ENCODE results near the gene MRPS6.

Gene MRPS6

DNA sequence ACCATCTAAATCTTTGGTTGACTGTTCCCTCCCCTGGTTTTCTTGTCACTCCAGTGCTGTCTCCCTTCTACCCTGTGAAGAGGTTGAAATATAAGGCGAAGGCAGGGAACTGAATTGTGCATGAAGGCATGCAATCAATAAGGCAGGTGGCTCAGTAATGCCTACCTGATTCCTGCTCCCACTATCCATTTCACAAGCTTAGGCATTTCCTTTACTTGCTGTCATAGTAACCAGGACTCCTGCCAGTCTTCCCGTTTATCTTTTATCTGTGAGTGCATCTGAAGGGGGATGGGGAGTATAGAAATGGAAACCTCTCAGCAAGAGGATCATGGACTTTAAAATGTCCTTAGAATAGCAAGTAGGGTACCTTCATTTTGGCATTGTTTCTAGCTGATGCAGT is 40.5 kb downstream of the MRPS6 start:
- Histone ChIP-seq H3K27me3 (ENCODE audit: control insufficient read depth, insufficient read depth, low read length) (no peaks in the 10 kb centered on the region), H3K4me3 (ENCODE audit: low read length) (no peak overlapping the region), H3K4me1 (ENCODE audit: control insufficient read depth, insufficient read depth, low read length) (peaks cover 3% of the 10 kb centered on the region), H3K27ac (ENCODE audit: low read length) (no peak overlapping the region), H3K9me3 (ENCODE audit: control insufficient read depth, insufficient read depth, low read length) (no peaks in the 10 kb centered on the region), H3K36me3 (ENCODE audit: control insufficient read depth, insufficient read depth, low read length) (no peaks in the 10 kb centered on the region)
- no peak for DNase-seq (ENCODE audit: low read depth, low spot score)
- WGBS (ENCODE audit: insufficient coverage, insufficient read length), result no CpG with 5 or more reads among the region's 2 CpGs

DNA sequence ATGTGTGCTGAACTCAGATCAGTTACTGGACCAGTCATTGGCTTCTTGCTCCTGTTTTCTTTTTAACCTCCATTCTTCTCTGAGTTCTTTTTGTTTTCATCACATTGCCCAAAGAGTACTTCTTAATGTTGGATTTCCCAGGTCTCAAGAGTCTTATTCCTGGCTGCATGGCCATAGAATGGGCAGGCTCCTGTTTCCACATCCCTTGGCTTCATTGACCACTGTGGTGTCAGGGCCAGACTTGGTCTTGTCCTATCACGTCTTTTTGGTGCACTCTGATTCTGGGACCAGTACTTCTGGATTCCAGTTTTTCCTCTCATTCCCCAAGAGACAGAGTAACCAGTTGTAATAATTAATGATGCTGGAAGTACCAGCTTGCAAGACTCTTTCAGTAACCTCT is 41.8 kb downstream of the MRPS6 start:
- WGBS (ENCODE audit: insufficient coverage, insufficient read length), result no CpG with 5 or more reads among the region's 1 CpG
- no peaks in the 10 kb centered on the region for H3K36me3 ChIP-seq (ENCODE audit: control insufficient read depth, insufficient read depth, low read length)

DNA sequence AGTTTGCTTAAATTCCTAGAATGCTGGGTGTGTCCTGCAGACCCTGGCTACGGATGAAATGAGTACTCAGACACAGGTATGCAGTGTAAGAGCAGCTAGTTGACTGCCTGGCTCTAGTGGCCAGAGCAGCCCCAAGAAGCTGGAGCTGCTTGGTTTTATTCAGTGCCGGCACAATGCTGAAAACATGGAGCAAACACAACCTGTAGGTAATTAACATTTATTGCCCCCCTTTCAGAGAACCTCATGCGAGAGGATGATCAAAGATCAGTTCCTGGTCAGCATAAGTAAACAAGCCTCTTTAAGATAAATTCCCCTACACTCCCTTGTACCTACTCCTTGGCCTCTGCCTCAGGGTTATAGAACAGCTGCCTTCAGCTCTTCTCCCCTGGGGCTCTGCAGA is 43.2 kb downstream of the MRPS6 start:
- H3K27me3 ChIP-seq (ENCODE audit: control insufficient read depth, insufficient read depth, low read length), result no peaks in the 10 kb centered on the region

More for the DNA sequence above, 41.8 kb downstream of the MRPS6 start:
- peaks cover 3% of the 10 kb centered on the region for H3K4me1 ChIP-seq (ENCODE audit: control insufficient read depth, insufficient read depth, low read length)
- H3K27ac ChIP-seq (ENCODE audit: low read length), result no peak overlapping the region
- H3K27me3 ChIP-seq (ENCODE audit: control insufficient read depth, insufficient read depth, low read length), result no peaks in the 10 kb centered on the region
- H3K9me3 ChIP-seq (ENCODE audit: control insufficient read depth, insufficient read depth, low read length), result no peaks in the 10 kb centered on the region
- no peak for DNase-seq (ENCODE audit: low read depth, low spot score)
- no peak overlapping the region for H3K4me3 ChIP-seq (ENCODE audit: low read length)

DNA sequence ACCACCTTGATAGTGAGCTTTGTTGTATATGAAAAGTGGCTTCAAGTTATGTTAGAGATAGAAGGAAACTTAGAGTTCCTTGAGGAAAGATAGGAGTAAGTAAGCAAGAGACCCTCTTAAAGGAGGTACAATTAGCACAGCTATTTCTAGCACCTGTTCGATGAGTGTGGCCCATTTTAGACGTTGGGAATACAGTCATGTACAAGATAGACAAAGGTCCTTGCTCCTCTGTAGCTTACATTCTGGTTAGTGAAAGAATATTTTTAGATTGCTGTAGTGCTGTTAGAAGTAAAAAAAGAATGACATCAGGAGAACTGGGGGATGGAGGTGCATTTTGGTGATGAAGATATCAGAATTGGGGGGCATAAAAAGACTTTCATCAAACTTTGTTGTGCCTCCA is 47.5 kb downstream of the MRPS6 start:
- Histone ChIP-seq H3K36me3 (ENCODE audit: control insufficient read depth, insufficient read depth, low read length) (no peaks in the 10 kb centered on the region), H3K27ac (ENCODE audit: low read length) (no peak overlapping the region), H3K9me3 (ENCODE audit: control insufficient read depth, insufficient read depth, low read length) (no peaks in the 10 kb centered on the region), H3K4me1 (ENCODE audit: control insufficient read depth, insufficient read depth, low read length) (no peaks in the 10 kb centered on the region), H3K4me3 (ENCODE audit: low read length) (no peak overlapping the region), H3K27me3 (ENCODE audit: control insufficient read depth, insufficient read depth, low read length) (no peaks in the 10 kb centered on the region)
- DNase-seq (ENCODE audit: low read depth, low spot score), result no peak
- WGBS (ENCODE audit: insufficient coverage, insufficient read length), result no CpG with 5 or more reads among the region's 2 CpGs

More for the DNA sequence above, 43.2 kb downstream of the MRPS6 start:
- H3K36me3 ChIP-seq (ENCODE audit: control insufficient read depth, insufficient read depth, low read length), result no peaks in the 10 kb centered on the region
- DNase-seq (ENCODE audit: low read depth, low spot score), result no peak
- H3K27ac ChIP-seq (ENCODE audit: low read length), result no peak overlapping the region
- WGBS (ENCODE audit: insufficient coverage, insufficient read length), result no CpG with 5 or more reads among the region's 3 CpGs
- peaks cover 1% of the 10 kb centered on the region; the same call in 1 of the 2 replicates for H3K4me1 ChIP-seq (ENCODE audit: control insufficient read depth, insufficient read depth, low read length)
- no peaks in the 10 kb centered on the region for H3K9me3 ChIP-seq (ENCODE audit: control insufficient read depth, insufficient read depth, low read length)
- H3K4me3 ChIP-seq (ENCODE audit: low read length), result no peak overlapping the region

DNA sequence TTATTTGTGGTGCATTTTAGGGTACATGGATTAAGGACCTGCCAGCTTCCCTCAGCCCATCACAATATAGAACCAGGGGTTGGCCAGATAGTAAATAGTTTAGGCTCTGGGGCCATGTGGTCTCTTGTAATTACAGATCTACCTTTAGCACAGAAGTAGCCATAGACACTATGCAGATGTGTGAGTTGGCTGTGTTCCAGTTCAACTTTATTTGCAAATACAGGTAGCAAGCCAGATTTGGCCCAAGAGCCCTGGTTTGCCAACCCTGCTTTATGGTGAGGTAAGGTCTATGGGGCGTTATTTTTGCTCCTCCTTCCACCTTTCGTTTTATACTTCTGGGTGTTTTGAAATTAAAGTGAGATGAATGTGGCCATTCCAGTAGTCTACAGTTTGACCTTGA is 48.7 kb downstream of the MRPS6 start:
- peaks cover 4% of the 10 kb centered on the region; the same call in 1 of the 2 replicates for H3K36me3 ChIP-seq (ENCODE audit: control insufficient read depth, insufficient read depth, low read length)
- WGBS (ENCODE audit: insufficient coverage, insufficient read length), result no CpG with 5 or more reads among the region's 2 CpGs

DNA sequence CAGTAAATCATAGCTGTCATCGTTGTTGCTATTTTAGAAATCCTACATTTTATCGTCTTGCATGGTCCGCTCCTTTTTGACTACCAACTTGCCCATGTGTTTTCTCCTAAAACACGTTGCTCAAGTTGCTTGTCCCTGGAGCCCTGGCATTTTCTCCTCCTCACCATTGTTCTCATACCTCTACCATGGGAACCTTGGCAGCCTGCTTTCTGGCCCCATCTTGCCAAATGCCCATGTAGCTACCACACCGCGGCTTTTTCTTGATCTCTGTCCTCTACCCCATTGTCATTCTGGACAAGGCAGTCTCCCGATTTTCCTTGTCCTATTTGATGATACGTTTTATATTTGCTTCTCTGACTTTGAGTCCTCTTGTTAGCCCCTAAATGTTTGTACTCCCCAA is 50.2 kb downstream of the MRPS6 start:
- Histone ChIP-seq H3K27ac (ENCODE audit: low read length) (no peak overlapping the region), H3K36me3 (ENCODE audit: control insufficient read depth, insufficient read depth, low read length) (peaks cover 4% of the 10 kb centered on the region; the same call in 1 of the 2 replicates), H3K27me3 (ENCODE audit: control insufficient read depth, insufficient read depth, low read length) (no peaks in the 10 kb centered on the region), H3K4me3 (ENCODE audit: low read length) (no peak overlapping the region), H3K9me3 (ENCODE audit: control insufficient read depth, insufficient read depth, low read length) (no peaks in the 10 kb centered on the region), H3K4me1 (ENCODE audit: control insufficient read depth, insufficient read depth, low read length) (no peaks in the 10 kb centered on the region)
- no CpG with 5 or more reads among the region's 8 CpGs for WGBS (ENCODE audit: insufficient coverage, insufficient read length)
- DNase-seq (ENCODE audit: low read depth, low spot score), result no peak

More for the DNA sequence above, 48.7 kb downstream of the MRPS6 start:
- Histone ChIP-seq H3K4me1 (ENCODE audit: control insufficient read depth, insufficient read depth, low read length) (no peaks in the 10 kb centered on the region), H3K27me3 (ENCODE audit: control insufficient read depth, insufficient read depth, low read length) (no peaks in the 10 kb centered on the region), H3K4me3 (ENCODE audit: low read length) (no peak overlapping the region), H3K27ac (ENCODE audit: low read length) (no peak overlapping the region), H3K9me3 (ENCODE audit: control insufficient read depth, insufficient read depth, low read length) (no peaks in the 10 kb centered on the region)
- DNase-seq (ENCODE audit: low read depth, low spot score), result no peak

DNA sequence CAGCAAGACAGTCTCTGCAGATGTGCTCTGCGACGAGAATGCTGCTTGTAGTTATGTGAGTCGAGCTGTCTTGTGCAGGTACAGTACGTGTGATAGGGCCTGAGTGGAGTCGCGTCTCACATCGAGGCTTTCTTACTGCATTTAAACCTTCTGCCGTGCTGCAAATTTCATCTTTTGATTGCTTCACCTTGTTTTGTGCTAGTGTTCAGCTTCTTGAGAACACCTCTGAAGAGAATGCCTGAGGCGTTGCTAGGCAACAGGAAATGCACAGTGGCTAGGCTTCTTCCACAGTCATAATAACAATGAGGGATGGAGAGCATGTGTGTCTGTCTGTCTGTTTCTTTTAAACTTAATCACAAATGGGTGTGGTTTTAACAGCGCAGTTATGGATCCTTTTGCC is 52.9 kb downstream of the MRPS6 start:
- no peak for DNase-seq (ENCODE audit: low read depth, low spot score)
- Histone ChIP-seq H3K36me3 (ENCODE audit: control insufficient read depth, insufficient read depth, low read length) (peaks cover 4% of the 10 kb centered on the region; the same call in 1 of the 2 replicates), H3K9me3 (ENCODE audit: control insufficient read depth, insufficient read depth, low read length) (no peaks in the 10 kb centered on the region), H3K4me1 (ENCODE audit: control insufficient read depth, insufficient read depth, low read length) (peaks cover 4% of the 10 kb centered on the region; the same call in 1 of the 2 replicates), H3K4me3 (ENCODE audit: low read length) (no peak overlapping the region), H3K27ac (ENCODE audit: low read length) (no peak overlapping the region), H3K27me3 (ENCODE audit: control insufficient read depth, insufficient read depth, low read length) (no peaks in the 10 kb centered on the region)
- WGBS (ENCODE audit: insufficient coverage, insufficient read length), result no CpG with 5 or more reads among the region's 10 CpGs

DNA sequence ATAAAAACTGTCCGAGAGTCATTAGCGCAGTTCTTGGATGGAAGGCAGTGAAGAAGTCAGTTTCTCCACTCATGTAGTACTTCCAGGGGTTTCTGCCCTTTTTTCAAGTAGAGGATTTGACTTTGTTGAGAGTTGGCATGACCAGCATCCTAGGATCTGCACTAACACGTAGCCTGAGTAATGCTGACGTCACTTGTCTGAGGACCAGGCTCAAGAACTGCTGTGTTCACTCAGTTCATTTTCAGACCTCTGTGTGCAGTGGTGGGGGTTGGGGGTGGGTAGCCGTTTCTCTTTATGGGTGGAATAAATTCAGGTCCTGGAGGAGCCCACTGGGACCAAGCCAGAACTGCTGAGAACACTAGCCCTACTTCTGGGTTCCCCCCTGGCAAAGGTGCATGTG is 53.3 kb downstream of the MRPS6 start:
- H3K4me1 ChIP-seq (ENCODE audit: control insufficient read depth, insufficient read depth, low read length), result peaks cover 4% of the 10 kb centered on the region; the same call in 1 of the 2 replicates
- no CpG with 5 or more reads among the region's 5 CpGs for WGBS (ENCODE audit: insufficient coverage, insufficient read length)
- no peak for DNase-seq (ENCODE audit: low read depth, low spot score)
- no peak overlapping the region for H3K4me3 ChIP-seq (ENCODE audit: low read length)
- no peak overlapping the region for H3K27ac ChIP-seq (ENCODE audit: low read length)
- H3K27me3 ChIP-seq (ENCODE audit: control insufficient read depth, insufficient read depth, low read length), result no peaks in the 10 kb centered on the region
- H3K36me3 ChIP-seq (ENCODE audit: control insufficient read depth, insufficient read depth, low read length), result peaks cover 4% of the 10 kb centered on the region; the same call in 1 of the 2 replicates
- no peaks in the 10 kb centered on the region for H3K9me3 ChIP-seq (ENCODE audit: control insufficient read depth, insufficient read depth, low read length)

DNA sequence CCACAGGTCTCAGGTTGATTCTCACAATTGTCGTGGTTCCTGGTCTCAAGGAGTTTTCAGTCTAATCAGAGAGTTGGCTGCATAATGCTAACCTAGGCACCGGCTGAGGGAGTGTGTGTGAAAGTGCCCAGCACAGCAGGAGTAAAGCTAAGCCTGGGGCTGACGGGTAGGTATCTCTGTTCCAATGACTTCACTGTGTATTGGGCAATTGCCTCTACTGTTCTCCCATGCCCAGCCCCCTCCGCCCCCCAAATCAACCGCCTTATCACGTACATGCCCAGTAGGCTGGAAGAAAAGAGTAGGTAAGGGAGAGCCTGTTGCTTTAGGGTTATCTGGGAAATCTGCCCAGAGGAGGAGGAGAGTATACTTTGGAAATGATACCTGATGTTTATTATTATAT is 54.7 kb downstream of the MRPS6 start:
- WGBS (ENCODE audit: insufficient coverage, insufficient read length), result no CpG with 5 or more reads among the region's 6 CpGs
- peaks cover 6% of the 10 kb centered on the region for H3K4me1 ChIP-seq (ENCODE audit: control insufficient read depth, insufficient read depth, low read length)
- H3K27ac ChIP-seq (ENCODE audit: low read length), result no peak overlapping the region
- H3K27me3 ChIP-seq (ENCODE audit: control insufficient read depth, insufficient read depth, low read length), result no peaks in the 10 kb centered on the region
- peaks cover 4% of the 10 kb centered on the region; the same call in 1 of the 2 replicates for H3K36me3 ChIP-seq (ENCODE audit: control insufficient read depth, insufficient read depth, low read length)
- no peaks in the 10 kb centered on the region for H3K9me3 ChIP-seq (ENCODE audit: control insufficient read depth, insufficient read depth, low read length)
- H3K4me3 ChIP-seq (ENCODE audit: low read length), result no peak overlapping the region
- no peak for DNase-seq (ENCODE audit: low read depth, low spot score)

DNA sequence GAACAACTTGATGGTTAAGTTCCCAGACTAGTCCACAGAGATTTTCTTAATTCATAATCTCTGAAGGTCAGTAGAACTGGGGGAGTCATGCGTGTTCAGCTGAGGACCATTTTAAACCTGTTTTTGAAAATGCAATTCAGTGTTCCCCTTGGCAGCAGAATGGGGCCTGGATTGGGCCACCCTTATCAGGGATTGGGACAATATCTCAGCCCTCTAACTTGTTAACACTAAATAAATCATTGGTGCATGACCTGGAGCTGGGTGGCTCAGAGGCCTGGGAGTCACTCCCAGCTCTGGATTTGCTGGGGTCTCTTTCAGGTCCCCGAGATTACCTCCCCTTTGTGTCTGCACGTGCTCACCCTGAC is 55.3 kb downstream of the MRPS6 start:
- WGBS (ENCODE audit: insufficient coverage, insufficient read length), result no CpG with 5 or more reads among the region's 3 CpGs
- H3K9me3 ChIP-seq (ENCODE audit: control insufficient read depth, insufficient read depth, low read length), result no peaks in the 10 kb centered on the region
- no peaks in the 10 kb centered on the region for H3K27me3 ChIP-seq (ENCODE audit: control insufficient read depth, insufficient read depth, low read length)
- H3K4me1 ChIP-seq (ENCODE audit: control insufficient read depth, insufficient read depth, low read length), result peaks cover 8% of the 10 kb centered on the region
- DNase-seq (ENCODE audit: low read depth, low spot score), result no peak
- H3K27ac ChIP-seq (ENCODE audit: low read length), result no peak overlapping the region
- H3K4me3 ChIP-seq (ENCODE audit: low read length), result no peak overlapping the region
- H3K36me3 ChIP-seq (ENCODE audit: control insufficient read depth, insufficient read depth, low read length), result peaks cover 4% of the 10 kb centered on the region; the same call in 1 of the 2 replicates
